8988T (cell line): ENCODE results near the gene SLC6A13.

Source experiments
- DNase-seq: peaks from one replicate; pipeline ENCODE4 v3.0.0; 2011

Gene SLC6A13

GRCh38 chr12:175759-176158 is 86.9 kb downstream of the SLC6A13 start:
- DNase-seq: no peak

DNA sequence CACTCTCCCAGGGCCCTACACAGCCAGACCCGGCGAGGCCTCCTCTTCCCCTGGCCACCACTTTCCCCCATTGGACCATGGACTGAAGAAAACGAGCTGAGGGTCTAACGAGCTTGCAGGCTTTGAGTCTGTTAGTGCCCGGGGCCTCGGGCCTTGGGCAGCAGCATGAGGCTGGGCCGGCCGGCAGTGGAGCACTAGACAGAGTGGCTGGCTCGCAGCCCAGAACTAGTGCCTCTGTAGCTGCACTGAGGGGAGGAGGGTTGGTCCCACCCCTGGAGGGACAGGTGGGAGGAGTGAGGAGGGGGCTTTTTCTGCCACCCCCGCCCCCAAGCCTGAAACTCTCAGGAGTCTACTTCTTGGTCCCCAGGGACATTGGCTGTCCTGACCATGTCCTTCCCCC is 87.4 kb downstream of the SLC6A13 start:
- no peak for DNase-seq

- DNase-seq: no peak
Measured at GRCh38 chr12:174596-174995, 88.0 kb downstream of the SLC6A13 start.

GRCh38 chr12:174124-174523 is 88.5 kb downstream of the SLC6A13 start:
- no peak for DNase-seq

DNA sequence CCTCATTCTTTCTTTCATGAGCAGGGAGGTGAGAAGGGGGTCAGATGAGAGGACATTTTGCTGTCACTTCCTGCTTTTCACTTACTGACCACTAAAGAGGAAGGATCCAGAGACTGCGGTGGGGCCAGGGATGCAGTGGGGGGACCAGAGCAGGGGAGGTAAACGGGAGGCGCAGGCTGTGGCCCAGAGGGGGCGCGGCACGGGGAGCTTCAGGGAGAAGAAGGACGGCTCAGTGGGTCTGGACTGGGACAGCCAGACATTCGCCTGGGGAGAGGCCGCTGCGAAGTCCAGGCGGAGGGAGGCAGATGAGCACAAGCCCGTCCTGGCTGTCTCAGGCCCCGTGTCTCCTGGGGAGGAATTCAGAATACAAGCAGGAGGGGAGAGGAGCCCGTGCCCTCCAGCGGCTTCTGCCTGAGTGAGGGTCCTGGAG is 89.9 kb downstream of the SLC6A13 start:
- DNase-seq: no peak

- no peak for DNase-seq
Measured at GRCh38 chr12:171743-172676, 90.6 kb downstream of the SLC6A13 start.

- DNase-seq: no peak
Measured at GRCh38 chr12:171276-171675, 91.4 kb downstream of the SLC6A13 start.
